HUES6 (cell line): Measurements from ENCODE around the gene NUP214.
"Not testable (repeated sequence)": the region's sequence is repeated elsewhere in the genome, so short reads cannot be mapped to it uniquely, and the experiment has no call there.

Experiments used
- H3K27ac ChIP-seq: 2 replicates; pipeline ENCODE4 v1.7.0; 2013; ENCODE audit warnings: low read depth, mild to moderate bottlenecking, low read length, inconsistent platforms
- H3K27me3 ChIP-seq: 2 replicates; pipeline ENCODE4 v1.6.1; 2013; ENCODE audit warnings: low read length; ENCODE audit not compliant: control insufficient read depth, insufficient read depth
- H3K36me3 ChIP-seq: 2 replicates; pipeline ENCODE4 v1.6.1; 2013; ENCODE audit warnings: low read length; ENCODE audit not compliant: control insufficient read depth, insufficient read depth
- H3K4me1 ChIP-seq: 2 replicates; pipeline ENCODE4 v1.6.1; 2013; ENCODE audit warnings: low read length; ENCODE audit not compliant: control insufficient read depth, insufficient read depth
- H3K4me3 ChIP-seq: 2 replicates; pipeline ENCODE4 v1.5.1; 2013; ENCODE audit warnings: low read depth, low read length
- H3K9ac ChIP-seq: one replicate; pipeline ENCODE4 v1.6.1; 2013; ENCODE audit warnings: mild to moderate bottlenecking, low read length
- H3K9me3 ChIP-seq: 2 replicates; pipeline ENCODE4 v1.6.1; 2013; ENCODE audit warnings: low read depth, low read length; ENCODE audit not compliant: control insufficient read depth, insufficient read depth

Gene NUP214

DNA sequence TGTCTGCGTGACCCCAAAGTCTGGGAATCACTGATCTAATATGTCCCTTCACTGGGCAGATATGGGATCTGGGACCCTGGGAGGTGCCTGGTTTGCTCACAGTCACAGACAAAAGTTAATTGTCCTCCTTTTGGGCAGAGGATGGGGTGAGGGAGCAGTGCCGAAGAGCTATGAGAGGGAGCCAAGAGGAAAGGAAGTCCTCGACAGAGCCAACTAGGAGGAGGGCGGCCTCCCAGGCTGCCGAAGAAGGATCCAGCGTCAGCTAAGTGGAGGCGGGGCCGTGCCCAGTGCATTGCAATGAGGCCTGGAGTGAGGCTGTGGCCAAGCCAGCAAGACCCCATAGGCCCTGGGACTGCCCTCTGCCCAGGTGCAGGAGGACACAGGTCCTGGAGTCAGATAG, 17.6 kb upstream of the NUP214 start:
- H3K36me3 ChIP-seq = peaks cover 43% of the 10 kb centered on the region
- H3K9me3 ChIP-seq = no peaks in the 10 kb centered on the region
- no peak overlapping the region for H3K9ac ChIP-seq
- no peaks in the 10 kb centered on the region for H3K27me3 ChIP-seq
- H3K4me3 ChIP-seq = no peak overlapping the region
- no peak overlapping the region for H3K27ac ChIP-seq
- peaks cover 18% of the 10 kb centered on the region; the same call in 1 of the 2 replicates for H3K4me1 ChIP-seq

DNA sequence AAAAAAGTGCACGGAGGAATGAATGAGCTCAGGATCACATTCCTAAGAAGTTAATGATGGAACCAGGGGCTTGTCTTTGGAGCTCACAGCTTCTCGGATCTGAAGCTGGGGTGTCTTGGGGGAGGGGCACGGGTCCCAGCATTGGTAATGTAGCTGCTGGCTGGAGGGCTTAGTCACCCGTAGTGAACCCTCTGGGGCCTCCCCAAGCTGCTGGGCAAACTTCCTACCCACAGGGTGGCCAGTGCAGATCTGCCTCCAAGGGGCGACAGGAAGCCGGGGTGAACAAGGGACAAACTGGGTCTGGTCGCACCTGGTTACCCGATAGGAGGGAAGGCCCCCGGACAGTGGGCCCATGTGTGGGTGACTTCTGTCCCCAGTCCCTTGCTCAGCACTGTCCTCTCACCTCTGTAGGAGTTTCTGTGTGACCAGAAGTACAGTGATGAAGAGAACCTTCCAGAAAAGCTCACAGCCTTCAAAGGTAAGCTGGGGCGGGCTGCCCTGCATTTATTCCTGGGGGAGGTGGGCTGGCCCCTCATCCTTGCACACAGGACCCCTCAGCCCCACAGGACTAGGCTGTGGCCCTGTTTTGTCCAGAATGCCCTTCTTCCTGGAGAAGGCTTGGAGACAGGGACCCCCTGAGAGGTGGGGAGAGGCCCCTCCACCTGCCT, 14.1 kb upstream of the NUP214 start:
- H3K4me3 ChIP-seq = no peak overlapping the region
- H3K9me3 ChIP-seq = no peaks in the 10 kb centered on the region
- H3K4me1 ChIP-seq = peaks cover 12% of the 10 kb centered on the region; the same call in 1 of the 2 replicates
- H3K27ac ChIP-seq = peak overlapping the region; percentile 74; the same call in 1 of the 2 replicates
- peak overlapping the region; percentile 66 for H3K9ac ChIP-seq
- H3K27me3 ChIP-seq = no peaks in the 10 kb centered on the region
- peaks cover 44% of the 10 kb centered on the region for H3K36me3 ChIP-seq

DNA sequence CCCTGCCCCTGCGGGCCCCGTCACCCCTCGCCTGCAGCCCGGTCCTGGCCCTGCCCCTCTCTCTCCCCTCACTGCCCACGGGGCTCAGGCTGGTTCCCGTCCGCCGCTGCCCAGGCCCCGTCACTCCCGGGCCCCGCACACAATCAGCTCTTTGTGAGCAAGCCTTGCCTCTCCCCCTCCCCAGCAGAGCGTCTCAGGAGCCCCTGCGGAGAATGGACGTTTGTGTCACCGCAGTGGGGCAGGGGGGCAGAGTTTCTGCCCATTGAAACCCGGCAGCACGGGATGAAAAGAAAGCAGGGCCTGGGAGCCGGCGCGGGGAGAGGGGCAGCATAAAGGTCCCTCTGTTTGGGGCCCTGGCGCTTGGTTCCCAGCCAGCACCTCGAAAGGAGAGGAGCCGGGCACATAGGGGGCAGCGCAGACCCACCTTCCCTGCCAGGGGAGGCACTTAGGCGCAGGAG, 13.5 kb upstream of the NUP214 start:
- H3K36me3 ChIP-seq = peaks cover 45% of the 10 kb centered on the region
- peaks cover 12% of the 10 kb centered on the region; the same call in 1 of the 2 replicates for H3K4me1 ChIP-seq
- no peaks in the 10 kb centered on the region for H3K9me3 ChIP-seq
- peak overlapping the region; percentile 74; the same call in 1 of the 2 replicates for H3K27ac ChIP-seq
- no peaks in the 10 kb centered on the region for H3K27me3 ChIP-seq
- no peak overlapping the region for H3K4me3 ChIP-seq
- peak overlapping the region; percentile 66 for H3K9ac ChIP-seq

DNA sequence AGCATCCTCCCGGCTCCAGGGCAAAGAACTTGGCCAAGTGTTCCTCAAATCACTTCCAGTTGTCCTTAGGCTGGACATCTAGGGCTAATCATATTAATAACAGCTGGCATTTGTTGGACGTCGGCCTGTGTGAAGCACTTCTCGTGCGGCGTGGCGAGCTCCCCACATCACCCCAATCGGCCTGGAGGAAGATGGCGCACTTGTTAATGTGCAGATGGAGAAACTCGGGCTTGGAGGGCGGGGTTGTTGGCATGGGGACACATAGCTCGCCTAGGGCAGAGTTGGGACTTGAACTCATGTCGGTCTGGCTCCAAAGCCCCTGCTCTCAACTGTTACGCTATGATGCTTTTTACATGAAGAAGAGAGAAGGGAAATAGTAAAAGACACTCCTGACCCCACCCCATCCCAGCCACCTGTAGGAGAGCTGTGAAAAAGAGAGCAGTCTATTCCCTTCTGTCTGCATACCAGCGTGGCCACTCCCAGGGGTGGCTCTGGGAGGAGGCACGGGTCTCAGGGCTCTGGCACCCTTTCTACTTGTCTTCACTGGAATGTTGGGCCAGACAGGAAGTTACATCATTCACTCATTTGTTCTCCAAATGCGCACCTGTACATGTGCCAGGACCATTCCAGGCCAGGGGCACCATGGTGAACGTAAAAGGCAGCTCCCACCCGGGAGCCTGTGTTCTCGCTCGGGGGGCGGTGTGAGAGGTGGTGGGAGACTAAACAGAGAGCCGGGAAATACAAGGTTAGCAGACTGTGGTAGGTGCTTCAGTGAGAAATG, 12.8 kb upstream of the NUP214 start:
- Histone ChIP-seq H3K9ac (no peak overlapping the region), H3K4me1 (peaks cover 12% of the 10 kb centered on the region; the same call in 1 of the 2 replicates), H3K4me3 (no peak overlapping the region), H3K27me3 (no peaks in the 10 kb centered on the region), H3K9me3 (no peaks in the 10 kb centered on the region), H3K27ac (0 out of 2 replicates have a peak overlapping the region, but pooled peaks have one; percentile 74), H3K36me3 (peaks cover 48% of the 10 kb centered on the region)

DNA sequence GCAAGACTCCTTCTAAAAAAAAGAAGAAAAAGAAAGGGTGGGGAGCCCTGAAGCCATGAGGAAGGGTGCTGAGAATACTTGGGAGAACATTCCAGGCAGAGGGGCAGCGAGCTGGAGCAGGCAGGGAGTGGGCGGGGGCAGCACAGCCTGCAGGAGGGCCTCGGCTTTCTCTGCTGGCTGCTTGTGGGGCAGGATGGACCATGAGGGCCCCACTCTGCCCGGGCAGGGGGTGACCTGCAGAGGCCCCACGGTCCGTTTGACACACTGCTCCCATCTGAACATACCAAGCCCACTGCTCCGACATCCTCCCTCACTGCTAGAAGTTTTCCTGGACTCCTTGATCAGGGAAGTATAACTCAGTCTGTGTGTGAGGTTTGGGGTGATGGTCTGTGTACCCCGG, 11.7 kb upstream of the NUP214 start:
- Histone ChIP-seq H3K27ac (no peak overlapping the region), H3K36me3 (peaks cover 52% of the 10 kb centered on the region), H3K9ac (no peak overlapping the region), H3K27me3 (no peaks in the 10 kb centered on the region), H3K9me3 (no peaks in the 10 kb centered on the region), H3K4me3 (no peak overlapping the region), H3K4me1 (peaks cover 12% of the 10 kb centered on the region; the same call in 1 of the 2 replicates)

DNA sequence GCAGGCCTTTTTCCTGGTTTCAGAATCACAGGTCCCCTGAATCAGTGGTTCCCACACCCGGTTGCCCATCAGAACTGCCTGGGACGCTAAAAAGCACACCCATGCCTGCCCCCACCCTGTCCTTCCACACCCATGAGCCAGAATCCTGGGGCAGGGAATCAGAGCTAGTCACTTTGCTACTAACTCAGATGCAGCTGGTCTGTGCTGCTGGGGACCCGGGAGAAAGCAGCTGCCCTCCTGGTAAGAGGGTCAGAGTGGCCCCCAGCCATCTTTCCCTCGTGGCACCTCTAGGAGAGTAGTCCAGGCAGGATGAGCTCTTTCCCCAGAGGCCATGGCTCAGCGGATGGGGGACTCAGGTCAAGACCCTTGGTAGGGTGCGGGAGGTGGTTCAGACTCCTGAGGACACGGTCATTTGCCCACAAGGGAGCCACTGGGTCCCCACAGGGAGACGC, 11.3 kb upstream of the NUP214 start:
- Histone ChIP-seq H3K4me1 (peaks cover 12% of the 10 kb centered on the region; the same call in 1 of the 2 replicates), H3K27ac (no peak overlapping the region), H3K27me3 (no peaks in the 10 kb centered on the region), H3K4me3 (no peak overlapping the region), H3K9me3 (no peaks in the 10 kb centered on the region), H3K9ac (peak overlapping the region; percentile 11), H3K36me3 (peaks cover 51% of the 10 kb centered on the region)

DNA sequence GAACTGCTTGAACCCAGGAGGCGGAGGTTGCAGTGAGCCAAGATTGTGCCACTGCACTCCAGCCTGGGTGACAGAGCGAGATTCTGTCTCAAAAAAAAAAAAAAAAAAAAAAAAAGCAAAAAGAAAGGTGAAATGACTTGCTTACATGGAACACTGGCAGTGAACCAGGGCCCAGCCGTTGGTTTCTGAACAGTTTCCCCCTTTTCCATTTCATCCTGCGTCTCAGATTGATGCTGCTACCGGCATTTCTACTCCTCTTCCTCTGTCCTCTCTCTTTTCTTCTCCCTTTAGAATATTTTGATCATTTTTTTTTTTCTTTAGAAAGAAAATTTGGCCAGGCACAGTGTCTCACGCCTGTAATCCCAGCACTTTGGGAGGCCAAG, 10.0 kb upstream of the NUP214 start:
- H3K9me3 ChIP-seq, H3K9ac ChIP-seq, H3K4me3 ChIP-seq, H3K4me1 ChIP-seq, H3K27me3 ChIP-seq, H3K27ac ChIP-seq: not testable (repeated sequence)
- peaks cover 61% of the 10 kb centered on the region for H3K36me3 ChIP-seq

DNA sequence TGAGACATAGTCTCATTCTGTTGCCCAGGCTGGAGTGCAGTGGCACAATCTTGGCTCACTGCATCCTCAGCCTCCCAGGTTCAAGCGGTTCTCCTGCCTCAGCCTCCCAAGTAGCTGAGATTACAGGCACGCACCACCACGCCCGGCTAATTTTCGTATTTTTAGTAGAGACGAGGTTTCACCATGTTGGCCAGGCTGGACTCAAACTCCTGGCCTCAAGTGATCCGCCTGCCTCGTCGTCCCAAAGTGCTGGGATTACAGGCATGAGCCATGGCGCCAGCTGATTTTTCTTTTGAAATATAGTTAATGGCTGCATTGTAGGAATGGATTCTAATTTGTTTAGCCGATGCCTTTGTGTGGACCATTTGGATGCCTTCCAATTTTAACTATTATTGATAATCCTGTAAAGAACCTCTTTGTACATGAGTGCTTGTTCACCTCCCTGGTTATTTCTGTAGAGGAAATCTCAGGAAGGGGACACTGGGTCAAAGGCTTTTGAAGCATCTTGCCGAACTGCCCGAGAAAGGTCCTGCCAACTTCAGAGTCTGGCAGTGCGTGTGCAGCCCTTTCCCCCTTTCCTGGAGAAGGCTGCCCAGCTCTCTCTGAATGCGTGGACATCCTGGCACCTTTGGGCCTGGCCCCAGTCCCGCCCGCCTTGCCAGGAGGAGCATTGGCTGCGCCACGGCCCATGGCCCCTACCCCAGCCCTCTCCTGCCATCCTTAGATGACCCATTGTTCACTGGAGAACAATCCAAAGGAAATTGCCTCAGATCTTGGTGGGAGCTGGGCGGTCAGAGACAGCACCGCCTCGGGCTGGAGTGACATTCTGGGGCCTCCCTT, 8.9 kb upstream of the NUP214 start:
- Histone ChIP-seq H3K27me3 (no peaks in the 10 kb centered on the region), H3K27ac (no peak overlapping the region), H3K4me1 (peaks cover 4% of the 10 kb centered on the region; the same call in 1 of the 2 replicates), H3K4me3 (no peak overlapping the region), H3K36me3 (peaks cover 72% of the 10 kb centered on the region), H3K9ac (no peak overlapping the region), H3K9me3 (no peaks in the 10 kb centered on the region)

DNA sequence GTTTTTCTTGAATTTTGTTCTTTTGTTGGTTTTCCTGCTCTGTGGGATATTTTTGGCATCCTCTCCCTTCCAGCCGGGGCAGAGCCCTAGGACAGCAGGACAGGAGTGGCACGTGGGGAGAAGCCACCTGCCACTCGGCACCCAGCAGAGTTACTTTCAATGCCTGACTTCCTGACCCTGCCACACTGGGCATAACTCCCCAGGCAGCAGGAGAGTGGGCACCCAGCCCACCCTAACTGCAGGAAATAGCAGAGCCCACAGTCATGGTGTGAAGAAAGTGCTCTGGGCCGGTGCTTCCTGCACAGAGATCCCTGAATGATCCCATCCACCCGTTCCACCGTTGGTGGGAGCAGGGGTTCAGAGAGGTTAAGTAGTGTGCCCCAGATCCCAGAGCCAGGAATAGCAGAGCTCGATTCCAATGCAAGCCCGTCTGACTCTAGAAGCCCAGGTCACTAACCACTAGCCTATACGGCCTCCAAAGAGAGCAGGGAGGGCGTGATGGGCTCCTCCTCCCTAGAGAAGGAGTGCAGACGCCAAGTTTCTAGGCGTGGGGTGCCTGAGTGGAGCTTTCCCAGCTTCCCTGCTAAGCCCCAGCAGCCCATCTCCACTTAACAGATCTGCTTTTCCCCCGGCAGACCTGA, 8.1 kb upstream of the NUP214 start:
- Histone ChIP-seq H3K9me3 (no peaks in the 10 kb centered on the region), H3K4me3 (no peak overlapping the region), H3K9ac (no peak overlapping the region), H3K27me3 (no peaks in the 10 kb centered on the region), H3K27ac (no peak overlapping the region), H3K36me3 (peaks cover 78% of the 10 kb centered on the region), H3K4me1 (no peaks in the 10 kb centered on the region)

DNA sequence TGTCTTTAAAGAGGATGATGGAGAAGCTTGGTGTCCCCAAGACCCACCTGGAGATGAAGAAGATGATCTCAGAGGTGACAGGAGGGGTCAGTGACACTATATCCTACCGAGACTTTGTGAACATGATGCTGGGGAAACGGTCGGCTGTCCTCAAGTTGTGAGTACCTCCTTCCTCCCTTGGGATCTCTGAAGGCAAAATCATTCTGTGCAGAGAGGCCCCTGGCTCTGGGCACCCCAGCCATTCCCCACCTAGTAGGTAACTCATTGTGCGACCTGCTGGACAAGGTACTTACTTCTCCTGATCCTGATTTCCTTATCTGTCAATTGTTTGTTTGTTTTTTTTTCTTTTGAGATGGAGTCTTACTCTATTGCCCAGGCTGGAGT, 7.6 kb upstream of the NUP214 start:
- Histone ChIP-seq H3K4me3 (no peak overlapping the region), H3K9me3 (no peaks in the 10 kb centered on the region), H3K27me3 (no peaks in the 10 kb centered on the region), H3K9ac (no peak overlapping the region), H3K36me3 (peaks cover 75% of the 10 kb centered on the region), H3K27ac (no peak overlapping the region), H3K4me1 (no peaks in the 10 kb centered on the region)
